ENCODE data around the gene RNF222. TPM values are rescaled to one million over a fixed set of nuclear protein-coding genes. Genes with fewer than 3 reads are reported as not detected.

RNF222 gene
- total RNA-seq, 1 donor from 2014 or later, result 2.5 TPM

GRCh38 chr17:8360751-8361150, 36.9 kb downstream of the RNF222 start:
- no peak for TF ChIP-seq CTCF (IDR thresholded peaks at IDR 0.05)
- Histone ChIP-seq H3K9me3 (no peaks in the 10 kb centered on the region), H3K27me3 (no peaks in the 10 kb centered on the region), H3K36me3 (no peaks in the 10 kb centered on the region), H3K4me3 (no peak overlapping the region), H3K27ac (no peak overlapping the region), H3K4me1 (peaks cover 7% of the 10 kb centered on the region)
- intact Hi-C loops (cut with DNase I), result no loop called here
- no peak for DNase-seq (ENCODE audit: extremely low spot score in 2 of 2)

GRCh38 chr17:8360260-8360659, 37.4 kb downstream of the RNF222 start:
- Histone ChIP-seq H3K27me3 (no peaks in the 10 kb centered on the region), H3K36me3 (no peaks in the 10 kb centered on the region), H3K9me3 (no peaks in the 10 kb centered on the region), H3K4me1 (peaks cover 7% of the 10 kb centered on the region), H3K4me3 (no peak overlapping the region), H3K27ac (no peak overlapping the region)
- no peak for DNase-seq (ENCODE audit: extremely low spot score in 2 of 2)
- intact Hi-C loops (cut with DNase I), result no loop called here
- TF ChIP-seq POLR2AphosphoS5 (IDR thresholded peaks at IDR 0.05; ENCODE audit: insufficient read depth in 1 of 2, low read depth in 1 of 2) (no peak), CTCF (IDR thresholded peaks at IDR 0.05) (no peak), POLR2A (IDR thresholded peaks at IDR 0.05) (no peak)

GRCh38 chr17:8359769-8360168, 37.9 kb downstream of the RNF222 start:
- TF ChIP-seq POLR2AphosphoS5 (IDR thresholded peaks at IDR 0.05; ENCODE audit: insufficient read depth in 1 of 2, low read depth in 1 of 2) (no peak), CTCF (IDR thresholded peaks at IDR 0.05) (no peak), POLR2A (IDR thresholded peaks at IDR 0.05) (no peak)
- Histone ChIP-seq H3K27me3 (no peaks in the 10 kb centered on the region), H3K36me3 (no peaks in the 10 kb centered on the region), H3K4me3 (no peak overlapping the region), H3K4me1 (peaks cover 7% of the 10 kb centered on the region), H3K9me3 (no peaks in the 10 kb centered on the region), H3K27ac (no peak overlapping the region)
- no peak for DNase-seq (ENCODE audit: extremely low spot score in 2 of 2)
- intact Hi-C loops (cut with DNase I), result no loop called here

GRCh38 chr17:8357910-8358309, 39.7 kb downstream of the RNF222 start:
- Histone ChIP-seq H3K4me1 (peaks cover 7% of the 10 kb centered on the region), H3K9me3 (no peaks in the 10 kb centered on the region), H3K27me3 (no peaks in the 10 kb centered on the region), H3K4me3 (no peak overlapping the region), H3K27ac (no peak overlapping the region), H3K36me3 (no peaks in the 10 kb centered on the region)
- no peak for DNase-seq (ENCODE audit: extremely low spot score in 2 of 2)
- TF ChIP-seq POLR2AphosphoS5 (IDR thresholded peaks at IDR 0.05; ENCODE audit: insufficient read depth in 1 of 2, low read depth in 1 of 2) (no peak), CTCF (IDR thresholded peaks at IDR 0.05) (no peak), POLR2A (IDR thresholded peaks at IDR 0.05) (no peak)
- intact Hi-C loops (cut with DNase I), result no loop called here

- intact Hi-C loops (cut with DNase I), result no loop called here
- DNase-seq (ENCODE audit: extremely low spot score in 2 of 2), result no peak
- no peaks in the 10 kb centered on the region for H3K36me3 ChIP-seq
Measured at GRCh38 chr17:8354236-8354635, 43.4 kb downstream of the RNF222 start.

More at GRCh38 chr17:8354236-8354635, 43.4 kb downstream of the RNF222 start:
- TF ChIP-seq POLR2AphosphoS5 (IDR thresholded peaks at IDR 0.05; ENCODE audit: insufficient read depth in 1 of 2, low read depth in 1 of 2) (no peak), POLR2A (IDR thresholded peaks at IDR 0.05) (no peak), CTCF (IDR thresholded peaks at IDR 0.05) (no peak)
- Histone ChIP-seq H3K9me3 (no peaks in the 10 kb centered on the region), H3K4me1 (no peaks in the 10 kb centered on the region), H3K4me3 (no peak overlapping the region), H3K27me3 (no peaks in the 10 kb centered on the region), H3K27ac (no peak overlapping the region)
